OCI-LY7 (cell line): Measurements from ENCODE around the gene NXN.

Source experiments
- CTCF ChIP-seq: fragments of 200-600 bp; sonication (generic); conservative IDR thresholded peaks from 2 replicates; pipeline ENCODE4 v1.5.1; 2014; ENCODE audit warnings: mild to moderate bottlenecking, antibody characterized with exemption, low read length, moderate library complexity, mixed read lengths
- EZH2phosphoT487 ChIP-seq: fragments of 200-600 bp; sonication (generic); IDR thresholded peaks from 2 replicates; pipeline ENCODE4 v1.6.1; 2018; ENCODE audit warnings: low read depth, borderline replicate concordance, mild to moderate bottlenecking, mixed run types, antibody characterized with exemption, low read length, moderate library complexity, mixed read lengths

- TF ChIP-seq CTCF = no peak
- no peak for TF ChIP-seq EZH2phosphoT487
These were observed 81.5 kb downstream of the NXN start for GRCh38 chr17:897970-898619.
